Right lobe of liver (tissue), 6 donors: ENCODE measurements around the gene DNAJB1. TPM values are rescaled to one million over a fixed set of nuclear protein-coding genes. Genes with fewer than 3 reads are reported as not detected.
"Not testable (repeated sequence)": the region's sequence is repeated elsewhere in the genome, so short reads cannot be mapped to it uniquely, and the experiment has no call there.

Experiments
- ATAC-seq, 4 donors: fragments of 200-7000 bp; cut with Tn5 transposase; one replicate each; pipeline ENCODE4 v1.9.1; 2020; ENCODE audit warnings: mild to moderate bottlenecking in 4 of 4, moderate library complexity in 4 of 4
- DNase-seq, 3 donors: peaks; one replicate each; pipeline ENCODE4 v3.0.0-alpha.2; 2020
- H3K27ac ChIP-seq, 3 donors: fragments of 200-600 bp; one replicate each; pipeline ENCODE4 v1.8.0; 2022
- H3K27me3 ChIP-seq, 2 donors: fragments of 200-600 bp; one replicate each; pipeline ENCODE4 v1.8.0; 2022
- H3K36me3 ChIP-seq, 4 donors: fragments of 200-600 bp; sonication (generic) in 1 of 4; one replicate each; pipeline versions ENCODE4 v1.5.1 to v1.8.0; 2017 to 2022; ENCODE audit warnings: control low read depth in 1 of 4
- H3K4me1 ChIP-seq, 4 donors: fragments of 200-600 bp; sonication (generic) in 1 of 4; one replicate each; pipeline versions ENCODE4 v1.5.1 to v1.8.0; 2017 to 2022; ENCODE audit warnings: control low read depth in 1 of 4
- H3K4me3 ChIP-seq, 3 donors: fragments of 200-600 bp; one replicate each; pipeline ENCODE4 v1.8.0; 2022
- H3K9me3 ChIP-seq, 4 donors: fragments of 200-600 bp; sonication (generic) in 1 of 4; one replicate each; pipeline versions ENCODE4 v1.5.1 to v1.8.0; 2017 to 2022; ENCODE audit warnings: control low read depth in 1 of 4
- CTCF ChIP-seq, 4 donors: fragments of 200-600 bp in 3 of 4; fragments of 450-650 bp in 1 of 4; IDR thresholded peaks; one replicate each; pipeline versions ENCODE4 v1.5.1 to v1.8.0; 2016 to 2022; ENCODE audit warnings: antibody characterized with exemption in 4 of 4, mild to moderate bottlenecking in 2 of 4
- POLR2A ChIP-seq: fragments of 450-650 bp; IDR thresholded peaks from one replicate; pipeline ENCODE4 v1.6.1; 2017; ENCODE audit warnings: antibody characterized with exemption, mild to moderate bottlenecking
- WGBS: methylation state at CpG from one replicate; pipeline ENCODE4 v1.1.6; 2018; ENCODE audit warnings: low coverage, low lambda C conversion rate; ENCODE audit not compliant: insufficient coverage; ENCODE audit errors: missing lambda C conversion rate; 5-methylcytosine and 5-hydroxymethylcytosine counted together
- intact Hi-C, 2 donors: fragments of 100-400 bp; cut with DNase I; formaldehyde crosslinking; loops; one replicate each; pipeline versions ENCODE4 v1.11.2 to v1.14.1; 2022
- total RNA-seq, 6 experiments: library from RNA; depleted of rRNA in 2 of 6; stranded (reverse); fragments of >200 nt in 2 of 6; fragmentation: NEBNext Ultra II Directional in 3 of 6; extraction: Animal tissue kit (Norgen Biotek cat#: 25700) in 3 of 6; gene quantifications; one replicate each; pipeline versions ENCODE4 v1.1.0 to v1.2.4, GENCODE V29; 2016 to 2023
- donor health status: DM: no; HTN: yes; CAD: no.
- donor health status: DM: no; HTN: no; CAD: no.
- donor health status: DM: no; HTN: no; CAD: no.
- donor health status: DM: no; HTN: yes; CAD: no.
- donor health status: DM: no; HTN: yes; CAD: no.

The DNAJB1 gene
- total RNA-seq, 6 experiments from 2014 or later, result 35.7 to 76.8 (median 52.1) TPM

- Histone ChIP-seq H3K9me3 (no peaks in the 10 kb centered on the region), H3K4me3 (no peak overlapping the region), H3K27ac (no peak overlapping the region), H3K4me1 (peaks cover 0 to 6% (median 0%) of the 10 kb centered on the region in 4 donors), H3K27me3 (no peaks in the 10 kb centered on the region), H3K36me3 (peaks cover 0 to 2% (median 0%) of the 10 kb centered on the region in 4 donors)
- DNase-seq (no peak), ATAC-seq (no peak)
- intact Hi-C loops, result no loop called here
- TF ChIP-seq CTCF (IDR thresholded peaks at IDR 0.05), result no peak
- no peak for TF ChIP-seq POLR2A
- WGBS, result no CpG with 5 or more reads among the region's 5 CpGs
Observed at GRCh38 chr19:14544047-14544446, 25.9 kb upstream of the DNAJB1 start.

- intact Hi-C loops, result no loop called here
- DNase-seq, result no peak
- no peak overlapping the region for H3K27ac ChIP-seq
- no peaks in the 10 kb centered on the region for H3K9me3 ChIP-seq
- no peaks in the 10 kb centered on the region for H3K27me3 ChIP-seq
- no peak overlapping the region for H3K4me3 ChIP-seq
- TF ChIP-seq CTCF (IDR thresholded peaks at IDR 0.05) (no peak), POLR2A (no peak)
- H3K36me3 ChIP-seq, result no peaks in the 10 kb centered on the region
- no peak for ATAC-seq
- WGBS, result 44% methylated on average over 4 of the region's 7 CpGs
- H3K4me1 ChIP-seq, result peaks cover 0 to 6% (median 0%) of the 10 kb centered on the region in 4 donors
Observed at GRCh38 chr19:14542711-14543328, 24.6 kb upstream of the DNAJB1 start.

GRCh38 chr19:14541979-14542378 is 23.8 kb upstream of the DNAJB1 start:
- ATAC-seq, H3K9me3 ChIP-seq: not testable (repeated sequence)

GRCh38 chr19:14540741-14541525 is 22.7 kb upstream of the DNAJB1 start:
- DNase-seq (no peak), ATAC-seq (no peak)
- Histone ChIP-seq H3K27me3 (no peaks in the 10 kb centered on the region), H3K36me3 (no peaks in the 10 kb centered on the region), H3K4me3 (no peak overlapping the region), H3K9me3 (no peaks in the 10 kb centered on the region), H3K4me1 (peaks cover 0 to 8% (median 0%) of the 10 kb centered on the region in 4 donors), H3K27ac (no peak overlapping the region)
- WGBS, result 88% methylated on average over 14 of the region's 19 CpGs
- TF ChIP-seq CTCF (IDR thresholded peaks at IDR 0.05), result no peak
- no peak for TF ChIP-seq POLR2A
- intact Hi-C loops, result no loop called here

More at GRCh38 chr19:14541979-14542378, 23.8 kb upstream of the DNAJB1 start:
- H3K4me3 ChIP-seq, H3K4me1 ChIP-seq, intact Hi-C loops, H3K27me3 ChIP-seq, H3K27ac ChIP-seq, DNase-seq, H3K36me3 ChIP-seq: not testable (repeated sequence)
- WGBS, result 76% methylated on average over 5 of the region's 5 CpGs
